Lung microvascular endothelial cell (primary cell): ENCODE measurements around the gene ITFG1. TPM values are rescaled to one million over a fixed set of nuclear protein-coding genes. Genes with fewer than 3 reads are reported as not detected.
"Not testable (repeated sequence)": the region's sequence is repeated elsewhere in the genome, so short reads cannot be mapped to it uniquely, and the experiment has no call there.

Experiments
- DNase-seq, 2 donors: peaks; one replicate each; pipeline versions ENCODE4 v3.0.0 to v3.0.0-alpha.2; 2010; ENCODE audit warnings: low read depth in 2 of 2
- total RNA-seq: library from RNA; depleted of rRNA; stranded (reverse); fragments of >200 nt; gene quantifications from 2 replicates; pipeline ENCODE4 v1.2.1, GENCODE V29; 2014

ITFG1 gene
- total RNA-seq, 1 donor from 2014 or later = 49.2 TPM

- no peak for DNase-seq
Observed at GRCh38 chr16:47342055-47342454, 118.8 kb downstream of the ITFG1 start.

GRCh38 chr16:47330562-47330961 is 130.3 kb downstream of the ITFG1 start:
- not testable (repeated sequence) for DNase-seq

GRCh38 chr16:47324309-47324708 is 136.6 kb downstream of the ITFG1 start:
- not testable (repeated sequence) for DNase-seq

GRCh38 chr16:47323241-47323640 is 137.6 kb downstream of the ITFG1 start:
- DNase-seq = no peak

- no peak for DNase-seq
Observed at GRCh38 chr16:47320546-47321310, 140.1 kb downstream of the ITFG1 start.

- DNase-seq = no peak
Observed at GRCh38 chr16:47317465-47318240, 143.2 kb downstream of the ITFG1 start.

- no peak for DNase-seq
Observed at GRCh38 chr16:47316442-47317015, 144.3 kb downstream of the ITFG1 start.

- DNase-seq = peak in 1 of 2 donors; percentile 59
Observed at GRCh38 chr16:47311738-47312505, 148.9 kb downstream of the ITFG1 start.

GRCh38 chr16:47310792-47311211 is 150.1 kb downstream of the ITFG1 start:
- DNase-seq = no peak

GRCh38 chr16:47309581-47310312 is 151.1 kb downstream of the ITFG1 start:
- DNase-seq = peak in 1 of 2 donors; percentile 3

- no peak for DNase-seq
Observed at GRCh38 chr16:47308601-47309000, 152.3 kb downstream of the ITFG1 start.

GRCh38 chr16:47304563-47304962 is 156.3 kb downstream of the ITFG1 start:
- no peak for DNase-seq

GRCh38 chr16:47299587-47299986 is 161.3 kb downstream of the ITFG1 start:
- DNase-seq = no peak

- no peak for DNase-seq
Observed at GRCh38 chr16:47284999-47285398, 175.9 kb downstream of the ITFG1 start.

- DNase-seq = no peak
Observed at GRCh38 chr16:47278306-47278970, 182.4 kb downstream of the ITFG1 start.

GRCh38 chr16:47276522-47276921 is 184.3 kb downstream of the ITFG1 start:
- no peak for DNase-seq

GRCh38 chr16:47262938-47263337 is 197.9 kb downstream of the ITFG1 start:
- no peak for DNase-seq

- no peak for DNase-seq
Observed at GRCh38 chr16:47260503-47260902, 200.4 kb downstream of the ITFG1 start.

GRCh38 chr16:47258874-47259461 is 201.9 kb downstream of the ITFG1 start:
- DNase-seq = peak; percentile 28 to 55

- no peak for DNase-seq
Observed at GRCh38 chr16:47254756-47255155, 206.1 kb downstream of the ITFG1 start.
